Ishikawa (cell line): ENCODE data around the gene DUSP23.

Experiments used
- EP300 ChIP-seq: IDR thresholded peaks from 2 replicates; pipeline ENCODE4 v1.6.1; 2012; ENCODE audit warnings: borderline replicate concordance
- MAX ChIP-seq: IDR thresholded peaks from 2 replicates; pipeline ENCODE4 v1.6.1; 2012
- REST ChIP-seq: IDR thresholded peaks from 2 replicates; pipeline ENCODE4 v1.6.1; 2012; ENCODE audit warnings: low read depth, mild to moderate bottlenecking
- TAF1 ChIP-seq: IDR thresholded peaks from 2 replicates; pipeline ENCODE4 v1.6.1; 2012; ENCODE audit warnings: low read depth, mild to moderate bottlenecking
- USF1 ChIP-seq: IDR thresholded peaks from 2 replicates; pipeline ENCODE4 v1.6.1; 2012
- YY1 ChIP-seq: IDR thresholded peaks from 2 replicates; pipeline ENCODE4 v1.6.1; 2012; ENCODE audit warnings: low read depth

GRCh38 chr1:159748370-159748769, 32.4 kb upstream of the DUSP23 start:
- no peak for TF ChIP-seq YY1
- TF ChIP-seq EP300, result no peak
- TF ChIP-seq USF1, result no peak
- TF ChIP-seq TAF1, result no peak
- no peak for TF ChIP-seq MAX
- no peak for TF ChIP-seq REST
